OCI-LY3 (cell line): ENCODE results near the gene GARS1.

Source experiments
- EZH2phosphoT487 ChIP-seq: fragments of 200-600 bp; shearing (Covaris generic); IDR thresholded peaks from 2 replicates; pipeline ENCODE4 v1.6.1; 2018; ENCODE audit warnings: antibody characterized with exemption, mixed run types, low read depth
- TF ChIP-seq, protein P1 (sequence below): fragments of 200-600, 300-600 bp; sonication (generic); IDR thresholded peaks from 2 replicates; pipeline ENCODE4 v1.5.1; 2014; ENCODE audit warnings: antibody characterized with exemption, low read length, low read depth

DNA sequence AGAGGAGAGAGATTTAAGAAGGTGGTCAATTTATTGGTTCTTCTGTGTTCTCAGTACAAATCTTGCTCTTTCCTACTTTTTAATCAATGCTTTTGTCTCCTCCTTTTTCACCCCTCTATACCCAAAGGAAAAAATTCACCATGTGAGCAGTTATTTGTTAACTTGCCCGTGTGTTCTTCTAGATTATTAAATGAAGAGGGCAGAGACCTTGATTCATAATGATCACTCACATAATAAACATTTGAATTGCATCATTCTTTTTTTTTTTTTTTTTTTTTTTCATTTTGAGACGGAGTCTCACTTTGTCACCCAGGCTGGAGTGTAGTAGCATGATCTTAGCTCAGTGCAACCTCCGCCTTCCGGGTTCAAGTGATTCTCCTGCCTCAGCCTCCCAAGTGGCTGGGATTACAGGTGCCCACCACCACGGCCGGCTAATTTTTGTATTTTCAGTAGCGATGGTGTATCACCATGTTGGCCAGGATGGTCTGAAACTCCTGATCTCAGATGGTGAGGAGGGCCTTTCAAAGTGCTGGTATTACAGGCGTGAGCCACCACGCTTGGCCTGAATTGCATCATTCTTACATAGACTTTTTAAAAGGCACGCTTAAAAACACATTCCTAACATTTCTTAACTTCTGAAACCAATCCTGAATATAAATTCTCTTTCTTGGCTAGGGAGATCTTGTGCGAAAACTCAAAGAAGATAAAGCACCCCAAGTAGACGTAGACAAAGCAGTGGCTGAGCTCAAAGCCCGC lies 3.6 kb downstream of the GARS1 start:
- TF ChIP-seq, protein P1, sequence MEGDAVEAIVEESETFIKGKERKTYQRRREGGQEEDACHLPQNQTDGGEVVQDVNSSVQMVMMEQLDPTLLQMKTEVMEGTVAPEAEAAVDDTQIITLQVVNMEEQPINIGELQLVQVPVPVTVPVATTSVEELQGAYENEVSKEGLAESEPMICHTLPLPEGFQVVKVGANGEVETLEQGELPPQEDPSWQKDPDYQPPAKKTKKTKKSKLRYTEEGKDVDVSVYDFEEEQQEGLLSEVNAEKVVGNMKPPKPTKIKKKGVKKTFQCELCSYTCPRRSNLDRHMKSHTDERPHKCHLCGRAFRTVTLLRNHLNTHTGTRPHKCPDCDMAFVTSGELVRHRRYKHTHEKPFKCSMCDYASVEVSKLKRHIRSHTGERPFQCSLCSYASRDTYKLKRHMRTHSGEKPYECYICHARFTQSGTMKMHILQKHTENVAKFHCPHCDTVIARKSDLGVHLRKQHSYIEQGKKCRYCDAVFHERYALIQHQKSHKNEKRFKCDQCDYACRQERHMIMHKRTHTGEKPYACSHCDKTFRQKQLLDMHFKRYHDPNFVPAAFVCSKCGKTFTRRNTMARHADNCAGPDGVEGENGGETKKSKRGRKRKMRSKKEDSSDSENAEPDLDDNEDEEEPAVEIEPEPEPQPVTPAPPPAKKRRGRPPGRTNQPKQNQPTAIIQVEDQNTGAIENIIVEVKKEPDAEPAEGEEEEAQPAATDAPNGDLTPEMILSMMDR, result no peak
- TF ChIP-seq EZH2phosphoT487, result no peak
